ENCODE data around the gene WDR90.
"Not testable (repeated sequence)": the region's sequence is repeated elsewhere in the genome, so short reads cannot be mapped to it uniquely, and the experiment has no call there.

Gene WDR90

GRCh38 chr16:678209-678857, 29.2 kb downstream of the WDR90 start:
- DNase-seq, result no peak

DNA sequence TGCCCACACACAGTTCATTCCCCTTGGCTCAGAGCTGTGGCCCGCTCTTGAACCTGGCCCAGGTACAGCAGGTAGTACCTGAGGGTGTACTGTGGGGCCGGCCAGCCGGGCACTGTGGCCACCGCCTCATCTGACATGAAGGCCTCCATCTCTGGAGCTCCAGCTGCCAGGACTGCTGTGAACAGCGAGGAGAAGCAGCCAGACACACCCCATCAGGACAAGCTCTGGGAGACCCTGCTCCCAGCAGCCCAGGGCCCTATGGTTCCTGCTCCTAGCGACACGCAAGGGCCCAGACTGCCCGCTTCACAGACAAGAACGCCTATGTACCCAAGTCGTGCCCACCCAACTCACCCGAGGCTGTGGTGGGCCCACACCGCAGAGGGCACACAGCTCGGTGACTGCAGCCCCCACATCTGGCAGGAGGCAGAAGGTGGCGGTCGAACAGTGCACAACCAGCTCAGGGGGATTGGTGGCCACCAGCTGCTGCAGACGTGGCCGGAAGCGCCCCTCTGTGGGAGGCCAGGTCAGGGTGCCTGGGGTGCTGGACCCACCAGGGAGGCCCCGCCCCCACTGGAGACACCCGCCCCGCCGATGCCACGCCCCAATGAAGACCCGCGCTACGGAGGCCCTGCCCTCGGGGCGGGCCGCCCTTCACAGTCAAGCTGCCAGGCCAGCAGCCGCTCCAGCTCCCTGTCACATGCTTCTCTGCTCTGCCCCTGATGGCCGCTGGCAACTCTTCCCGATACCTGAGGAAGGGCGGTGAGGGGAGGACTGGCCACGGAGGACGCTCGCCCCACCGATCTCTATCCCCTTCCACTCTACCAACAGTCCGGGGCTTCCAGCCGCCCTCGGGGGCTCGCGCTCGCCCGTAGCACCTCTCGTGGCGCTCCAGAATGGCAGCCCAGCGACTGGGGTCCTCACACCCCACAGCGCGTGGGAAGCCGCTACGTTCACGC, 30.0 kb downstream of the WDR90 start:
- DNase-seq, result peak; percentile 54

DNA sequence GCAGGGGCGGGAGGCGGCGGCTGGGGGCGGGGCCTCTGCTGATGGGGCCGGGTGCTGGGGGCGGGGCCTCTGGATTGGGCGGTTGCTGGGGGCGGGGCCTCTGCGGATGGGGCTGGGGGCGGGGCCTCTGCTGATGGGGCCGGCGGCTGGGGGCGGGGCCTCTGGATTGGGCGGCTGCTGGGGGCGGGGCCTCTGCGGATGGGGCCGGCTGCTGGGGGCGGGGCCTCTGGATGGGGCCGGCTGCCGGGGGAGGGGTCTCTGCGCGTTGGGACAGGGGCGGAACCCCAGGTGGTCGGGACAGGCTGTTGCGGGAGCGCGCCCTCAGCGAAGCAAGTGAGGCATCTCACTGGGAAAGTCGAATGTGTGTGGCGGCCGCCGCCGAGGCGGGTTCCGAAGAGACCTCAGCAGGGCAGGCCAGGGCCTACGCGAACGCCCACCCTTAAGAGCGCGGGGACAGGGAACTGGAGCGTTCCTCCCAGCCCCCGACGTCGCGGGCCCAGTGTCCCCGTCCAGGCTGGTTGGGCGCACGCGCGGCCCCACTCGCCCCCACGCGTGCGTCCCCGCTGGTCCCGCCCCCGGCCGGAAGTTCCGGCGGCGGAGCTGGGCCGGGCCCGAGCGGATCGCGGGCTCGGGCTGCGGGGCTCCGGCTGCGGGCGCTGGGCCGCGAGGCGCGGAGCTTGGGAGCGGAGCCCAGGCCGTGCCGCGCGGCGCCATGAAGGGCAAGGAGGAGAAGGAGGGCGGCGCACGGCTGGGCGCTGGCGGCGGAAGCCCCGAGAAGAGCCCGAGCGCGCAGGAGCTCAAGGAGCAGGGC, 30.9 kb downstream of the WDR90 start, which contains the start of gene STUB1:
Gene STUB1, plus strand, starts transcription at position 597 of the 811 bp plus-strand sequence. Its CDS starts 116 bp downstream, at position 713.
- DNase-seq, result peak; percentile 85

DNA sequence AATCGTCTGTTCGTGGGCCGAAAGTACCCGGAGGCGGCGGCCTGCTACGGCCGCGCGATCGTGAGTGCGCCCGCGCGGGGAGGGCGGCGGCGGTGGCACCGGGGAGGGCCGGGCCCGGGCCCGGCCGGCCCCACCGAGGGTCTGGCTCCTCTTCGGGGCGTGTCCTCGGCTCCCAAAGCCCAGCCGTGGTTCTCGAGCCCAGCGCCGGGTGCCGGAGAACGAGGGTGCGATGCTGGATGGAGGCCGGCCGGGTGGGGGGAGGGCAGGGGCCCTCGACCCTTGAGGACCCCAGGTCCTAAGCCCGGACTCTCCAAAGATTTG, 31.4 kb downstream of the WDR90 start:
- DNase-seq, result no peak

DNA sequence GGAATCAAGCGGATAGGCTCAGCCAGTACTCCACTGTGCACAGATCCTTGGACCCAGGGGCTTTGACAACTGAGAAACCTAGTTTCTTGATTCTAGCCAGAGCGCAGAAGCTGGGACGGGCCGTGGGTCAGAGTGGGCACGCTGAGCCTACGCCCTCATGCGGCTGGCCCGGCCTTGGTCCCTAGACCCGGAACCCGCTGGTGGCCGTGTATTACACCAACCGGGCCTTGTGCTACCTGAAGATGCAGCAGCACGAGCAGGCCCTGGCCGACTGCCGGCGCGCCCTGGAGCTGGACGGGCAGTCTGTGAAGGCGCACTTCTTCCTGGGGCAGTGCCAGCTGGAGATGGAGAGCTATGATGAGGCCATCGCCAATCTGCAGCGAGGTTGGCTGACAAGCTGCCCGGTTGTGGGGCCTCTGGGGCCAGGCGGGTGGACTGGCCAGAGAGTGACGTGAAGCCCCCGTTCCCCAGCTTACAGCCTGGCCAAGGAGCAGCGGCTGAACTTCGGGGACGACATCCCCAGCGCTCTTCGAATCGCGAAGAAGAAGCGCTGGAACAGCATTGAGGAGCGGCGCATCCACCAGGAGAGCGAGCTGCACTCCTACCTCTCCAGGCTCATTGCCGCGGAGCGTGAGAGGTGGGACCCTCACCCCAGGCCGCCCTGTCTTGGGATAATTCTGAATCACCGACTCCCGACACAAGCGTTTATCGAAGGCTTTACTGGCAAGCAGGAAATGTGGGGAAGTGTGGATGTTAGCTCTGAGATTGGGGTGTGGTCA, 32.0 kb downstream of the WDR90 start:
- no peak for DNase-seq

GRCh38 chr16:681746-682427, 32.7 kb downstream of the WDR90 start:
- DNase-seq, result no peak

DNA sequence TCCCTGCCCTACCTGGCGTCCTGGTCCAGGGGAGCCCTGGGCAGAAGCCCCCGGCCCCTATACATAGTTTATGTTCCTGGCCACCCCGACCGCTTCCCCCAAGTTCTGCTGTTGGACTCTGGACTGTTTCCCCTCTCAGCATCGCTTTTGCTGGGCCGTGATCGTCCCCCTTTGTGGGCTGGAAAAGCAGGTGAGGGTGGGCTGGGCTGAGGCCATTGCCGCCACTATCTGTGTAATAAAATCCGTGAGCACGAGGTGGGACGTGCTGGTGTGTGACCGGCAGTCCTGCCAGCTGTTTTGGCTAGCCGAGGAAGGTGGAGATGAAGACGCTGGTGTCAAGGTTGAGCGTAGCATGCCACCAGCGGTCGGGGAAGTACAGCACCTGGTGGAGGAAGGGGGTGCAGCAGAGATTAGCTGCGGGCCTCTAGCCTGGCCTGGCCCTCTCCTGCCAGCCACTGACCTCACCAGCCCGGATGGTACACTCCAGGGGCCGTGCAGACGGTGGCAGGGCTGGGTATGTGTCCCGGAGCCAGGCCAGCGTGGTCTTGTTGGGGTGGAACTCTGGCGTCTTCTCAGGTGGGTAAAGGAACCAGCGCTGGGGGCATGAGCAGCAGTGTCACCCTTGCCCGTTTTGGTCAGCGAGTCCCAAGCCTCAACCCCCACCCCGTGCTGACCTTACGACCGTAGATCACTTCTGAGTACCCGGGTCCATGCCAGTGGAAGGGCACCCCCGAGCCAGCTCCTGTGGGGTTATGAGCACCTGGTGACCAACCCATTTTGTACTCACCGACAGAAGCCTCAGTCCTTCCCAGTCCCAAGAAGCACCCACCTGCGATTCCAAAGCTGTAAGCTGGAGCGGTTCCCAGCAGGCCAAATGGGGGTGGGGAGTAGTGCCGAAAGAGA, 33.6 kb downstream of the WDR90 start:
- DNase-seq, result no peak

DNA sequence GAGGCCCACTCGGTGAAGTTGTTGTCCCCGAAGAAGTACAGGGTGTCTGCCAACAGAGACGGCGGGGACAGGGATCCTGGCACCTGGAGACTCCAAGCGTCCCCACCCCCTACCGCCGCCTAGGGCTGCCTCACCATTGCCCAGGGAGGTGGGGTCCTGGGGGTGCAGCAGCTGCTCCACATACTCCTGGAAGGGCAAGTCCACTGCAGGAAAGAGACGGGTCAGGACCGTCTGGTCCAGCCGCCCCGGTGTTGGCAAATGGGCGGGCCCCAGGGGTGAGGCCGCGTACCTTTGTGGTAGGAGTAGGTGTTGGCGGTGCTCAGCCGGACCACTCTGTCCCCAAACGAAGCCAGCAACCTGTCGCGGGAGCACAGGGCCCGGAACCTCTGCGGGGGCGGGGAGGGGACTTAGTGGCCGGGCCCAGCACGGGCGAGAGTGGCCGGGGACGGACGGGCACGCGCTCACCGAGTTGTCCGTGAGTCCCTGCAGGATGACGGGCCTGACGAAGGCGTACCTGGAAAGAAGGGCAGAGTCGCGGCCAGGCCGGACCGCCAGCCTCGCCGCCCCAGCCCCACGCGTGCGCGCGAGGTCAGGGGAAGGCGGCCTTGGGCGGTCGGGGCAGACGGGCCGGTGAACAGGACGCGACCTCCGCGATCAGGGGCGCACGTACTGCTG, 34.4 kb downstream of the WDR90 start:
- DNase-seq, result no peak

DNA sequence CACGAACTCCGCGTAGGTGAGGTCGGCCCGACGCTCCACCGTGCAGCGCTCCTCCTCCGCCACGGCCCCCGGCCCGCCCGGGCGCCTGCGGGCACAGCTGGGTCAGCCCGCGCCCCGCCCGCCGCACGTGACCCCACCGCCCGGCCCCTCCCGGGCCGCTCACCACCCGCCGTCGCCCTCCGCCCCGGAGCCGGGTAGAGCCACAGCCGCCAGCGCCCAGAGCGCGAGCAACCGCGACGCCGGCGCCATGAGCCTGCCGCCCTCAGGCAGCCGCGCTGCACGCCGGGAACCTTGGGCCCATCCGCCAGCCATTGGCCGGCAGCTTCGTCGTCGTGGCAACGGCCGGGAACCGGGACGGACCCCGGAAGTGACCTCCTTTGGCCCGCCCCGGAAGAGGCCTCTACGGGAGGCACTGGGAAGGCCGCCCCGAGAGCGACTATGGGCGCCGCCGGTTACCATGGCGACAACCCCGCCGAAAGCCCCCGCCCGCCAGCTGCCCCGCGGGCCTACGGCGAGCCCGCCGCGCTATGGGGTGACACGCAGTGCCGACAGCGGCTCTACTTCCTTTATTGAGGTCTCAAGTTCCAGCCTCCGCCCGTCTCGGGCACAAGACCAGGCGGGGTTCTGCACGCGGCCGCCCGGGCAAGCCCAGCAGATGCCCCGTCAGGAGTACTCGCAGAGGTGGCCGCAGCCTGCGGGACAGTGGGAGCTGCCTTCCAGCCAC, 35.1 kb downstream of the WDR90 start, which contains the start of gene JMJD8:
Gene JMJD8, minus strand, starts transcription at position 264 of the 724 bp plus-strand sequence. Its CDS starts 15 bp downstream, at position 249.
- DNase-seq, result peak; percentile 94

DNA sequence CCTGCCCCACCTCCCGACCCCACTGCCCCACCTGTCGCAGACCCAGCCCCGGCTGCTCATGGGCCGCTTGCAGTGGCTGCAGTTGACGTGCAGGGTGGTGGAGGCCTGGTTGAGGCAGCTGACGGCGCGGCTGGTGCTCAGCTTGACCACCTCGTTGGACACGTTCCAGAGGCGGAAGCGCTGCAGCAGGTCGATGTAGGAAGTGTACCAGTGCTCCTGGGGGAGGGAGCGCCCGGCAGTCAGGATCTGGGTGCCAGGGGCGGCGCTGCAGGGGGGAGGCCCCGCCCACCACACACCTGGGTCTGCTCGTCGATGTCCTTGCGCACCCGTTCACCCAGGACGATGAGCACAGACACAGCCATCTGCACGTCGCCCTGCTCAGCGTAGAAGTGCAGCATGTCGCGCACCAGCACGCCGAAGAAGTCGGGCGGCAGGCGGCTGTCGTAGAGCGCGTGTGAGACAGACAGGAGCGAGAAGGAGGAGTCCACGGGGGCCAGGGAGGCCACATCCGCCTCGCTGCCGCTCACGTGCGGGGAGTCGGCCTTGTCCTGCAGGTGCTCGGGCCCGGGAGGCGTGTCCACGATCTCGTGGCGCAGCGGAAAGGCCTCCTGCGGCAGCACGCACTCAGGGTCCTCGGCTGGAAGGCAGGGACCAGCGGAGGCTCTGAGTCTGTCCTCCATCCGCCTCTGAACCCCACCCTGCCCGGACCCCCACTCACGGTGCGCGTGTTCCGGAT, 36.0 kb downstream of the WDR90 start:
- DNase-seq, result no peak

DNA sequence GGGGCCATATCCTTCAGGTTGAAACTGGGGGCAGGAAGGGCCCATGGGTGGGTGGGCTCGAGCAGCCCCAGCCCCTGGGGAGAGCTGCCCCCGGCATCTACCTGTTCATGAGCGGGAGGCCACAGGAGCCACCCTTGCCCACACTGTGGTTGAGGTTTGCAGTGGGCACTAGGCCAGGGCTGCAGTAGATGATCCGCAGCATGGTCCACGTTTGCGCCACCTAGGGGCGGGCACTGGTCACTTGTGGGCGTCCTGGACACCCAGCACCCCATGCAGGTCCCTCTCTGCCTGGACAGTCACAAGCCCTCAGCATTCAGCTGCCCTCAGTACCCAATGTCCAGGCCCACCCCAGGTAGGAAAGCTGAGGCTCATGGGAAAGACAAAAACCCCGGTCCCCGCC, 36.8 kb downstream of the WDR90 start:
- DNase-seq, result peak; percentile 22

- DNase-seq, result no peak
Observed at GRCh38 chr16:686459-687260, 37.5 kb downstream of the WDR90 start.

DNA sequence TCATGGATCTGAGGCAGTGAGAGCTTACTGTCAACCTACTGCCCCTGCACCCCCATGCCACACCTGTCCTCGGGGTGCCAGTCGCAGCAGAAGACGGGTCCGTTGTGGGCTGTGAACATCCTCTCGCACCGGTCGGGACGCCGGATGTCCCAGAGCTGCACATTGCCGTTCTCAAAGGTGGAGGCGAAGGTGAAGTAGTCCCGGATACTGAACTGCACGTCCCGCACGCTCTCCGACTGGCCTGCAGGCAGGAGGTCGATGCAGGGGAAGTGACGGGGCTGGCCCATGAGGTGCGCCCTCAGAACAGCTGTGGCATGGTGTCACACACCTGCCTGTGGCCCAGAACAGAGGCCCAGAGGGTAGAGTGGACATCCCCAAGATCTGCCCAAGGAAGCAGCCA, 38.3 kb downstream of the WDR90 start:
- DNase-seq, result no peak

- no peak for DNase-seq
Observed at GRCh38 chr16:689175-689897, 40.2 kb downstream of the WDR90 start.

DNA sequence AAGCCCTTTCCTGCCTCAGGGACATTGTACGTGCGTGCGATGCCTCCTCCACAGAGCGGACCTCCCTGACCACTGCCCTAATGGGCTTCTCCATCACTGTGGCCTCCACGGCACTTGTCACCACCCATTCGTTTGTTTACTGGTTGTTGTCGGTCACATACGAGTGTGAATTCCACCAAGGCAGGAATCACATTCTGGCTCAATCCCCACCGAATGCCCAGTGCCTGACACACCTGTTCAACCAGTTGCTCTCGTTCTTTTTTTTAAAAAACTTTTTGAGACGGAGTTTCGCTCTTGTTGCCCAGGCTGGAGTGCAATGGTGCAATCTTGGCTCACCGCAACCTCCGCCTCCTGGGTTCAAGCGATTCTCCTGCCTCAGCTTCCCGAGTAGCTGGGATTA, 42.1 kb downstream of the WDR90 start:
- not testable (repeated sequence) for DNase-seq

DNA sequence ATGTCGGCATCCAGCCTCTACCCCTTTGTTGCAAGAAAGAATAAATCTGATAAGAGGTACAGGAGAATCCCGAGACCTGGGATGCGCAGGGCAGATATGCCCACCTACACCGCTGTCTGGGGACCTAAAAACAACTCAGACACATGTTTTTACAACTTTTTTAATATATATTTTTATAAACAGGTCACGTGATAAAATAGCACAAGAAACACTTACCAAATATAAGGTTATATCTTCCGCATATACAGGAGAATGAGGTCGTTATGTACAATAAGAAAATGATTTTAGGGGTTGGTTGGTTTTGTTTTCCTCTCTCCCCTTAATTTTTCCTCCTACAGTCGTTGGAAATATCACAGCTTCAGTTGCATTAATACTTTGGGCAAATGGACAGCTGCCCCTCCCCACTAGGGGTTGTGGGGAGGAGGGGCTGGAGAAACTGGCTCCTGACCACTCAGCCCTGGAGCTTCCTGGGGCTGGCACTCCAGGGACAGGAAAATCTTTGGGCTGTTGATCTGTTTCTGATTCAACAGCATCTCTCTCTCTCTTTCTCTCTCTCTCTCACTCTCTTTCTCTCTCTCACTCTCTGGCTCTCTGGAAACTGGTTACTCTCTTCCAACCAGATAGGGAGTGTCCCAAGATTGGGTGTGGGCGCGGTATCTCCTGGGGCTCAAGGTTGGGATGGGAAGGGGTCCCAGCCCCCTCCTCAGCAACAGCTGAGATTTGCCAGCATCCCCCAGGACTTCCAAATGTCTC, 43.4 kb downstream of the WDR90 start:
- DNase-seq, result no peak

All from fibroblast of skin of right quadriceps (primary cell).